ENCODE data around the gene SCGB3A2.
"Not testable (repeated sequence)": the region's sequence is repeated elsewhere in the genome, so short reads cannot be mapped to it uniquely, and the experiment has no call there.

Gene SCGB3A2

DNA sequence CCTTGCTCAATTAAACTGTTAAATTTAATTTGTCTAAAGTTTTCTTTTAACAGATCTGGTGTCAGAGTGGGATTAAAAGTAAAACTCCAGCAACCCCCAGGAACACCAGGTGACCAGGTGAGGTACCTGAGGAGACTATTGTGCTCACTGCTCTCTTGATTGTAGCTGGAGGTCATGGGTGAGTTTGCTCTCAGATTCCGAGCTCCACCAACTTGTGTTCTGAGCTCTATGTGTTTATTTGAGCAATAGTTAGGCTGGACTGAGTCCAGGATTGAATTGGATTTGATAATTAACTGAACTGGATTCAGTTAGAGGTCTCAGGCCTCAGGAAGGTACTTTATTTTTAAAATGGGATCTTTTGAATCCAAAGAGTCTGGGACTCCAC is 17.9 kb upstream of the SCGB3A2 start:
- no peak for DNase-seq (ENCODE audit: low read depth in 2 of 2, low spot score in 1 of 2)

DNA sequence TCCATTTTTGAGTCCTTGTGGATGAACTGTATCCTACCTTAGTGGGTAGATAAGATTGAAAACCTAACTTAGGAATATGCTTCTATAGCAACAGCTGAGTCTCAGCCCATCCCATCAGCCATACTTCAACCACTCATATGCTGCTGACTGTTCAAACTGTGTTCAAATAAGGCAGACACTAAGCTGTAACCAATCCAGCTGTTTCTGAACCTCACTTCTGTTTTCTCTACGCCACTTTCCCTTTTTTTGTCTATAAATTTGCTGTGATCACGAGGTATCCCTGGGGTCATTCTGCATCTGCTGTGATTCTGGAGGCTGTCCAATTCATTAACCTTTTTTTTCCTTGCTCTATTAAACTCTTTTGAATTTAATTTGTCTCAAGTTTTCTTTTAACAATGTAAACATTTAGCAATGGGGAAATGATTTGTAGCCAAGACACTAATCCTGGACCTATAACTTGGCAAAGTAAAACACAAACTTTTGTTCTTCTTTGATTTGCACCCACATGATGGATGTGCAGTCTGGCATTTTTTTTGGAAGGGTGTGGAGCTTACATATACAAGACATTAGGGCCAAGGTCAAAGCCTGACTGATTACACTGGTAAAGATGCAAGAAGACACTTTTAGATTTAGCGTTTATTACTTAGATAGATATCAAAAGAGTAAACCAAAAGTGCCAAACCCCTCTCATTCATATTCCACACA is 14.9 kb upstream of the SCGB3A2 start:
- no peak for DNase-seq (ENCODE audit: low read depth in 2 of 2, low spot score in 1 of 2)

DNA sequence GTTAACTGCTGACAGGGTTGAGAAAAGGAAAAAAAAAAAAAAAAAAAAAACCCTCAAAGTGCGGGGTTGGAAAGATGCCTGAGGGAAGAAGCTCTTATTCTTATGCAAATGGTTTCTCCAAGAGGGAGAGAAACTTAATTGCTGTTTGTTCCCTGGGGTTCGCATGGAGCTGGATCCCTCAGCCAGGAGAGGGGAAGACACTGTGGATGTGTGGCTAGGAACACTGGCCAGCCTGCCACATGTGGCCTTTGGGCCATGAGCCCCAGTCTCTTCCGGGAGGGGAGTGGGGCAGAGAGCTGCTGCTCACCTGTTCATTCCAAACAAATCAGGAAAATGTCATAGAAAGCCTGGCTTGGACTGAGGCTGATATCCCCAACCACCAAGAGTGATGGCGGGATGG is 9.4 kb upstream of the SCGB3A2 start:
- DNase-seq (ENCODE audit: low read depth in 2 of 2, low spot score in 1 of 2): no peak

DNA sequence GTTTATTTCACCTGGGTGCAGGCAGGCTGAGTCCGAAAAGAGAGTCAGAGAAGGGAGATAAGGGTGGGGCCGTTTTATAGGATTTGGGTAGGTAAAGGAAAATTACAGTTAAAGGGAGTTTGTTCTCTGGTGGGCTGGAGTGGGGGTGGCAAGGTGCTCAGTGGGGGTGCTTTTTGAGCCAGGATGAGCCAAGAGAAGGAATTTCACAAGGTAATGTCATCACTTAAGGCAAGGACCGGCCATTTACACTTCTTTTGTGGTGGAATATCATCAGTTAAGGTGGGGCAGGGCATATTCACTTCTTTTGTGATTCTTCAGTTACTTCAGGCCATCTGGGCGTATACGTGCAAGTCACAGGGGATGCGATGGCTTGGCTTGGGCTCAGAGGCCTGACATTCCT is 8.6 kb upstream of the SCGB3A2 start:
- DNase-seq (ENCODE audit: low read depth in 2 of 2, low spot score in 1 of 2): not testable (repeated sequence)

DNA sequence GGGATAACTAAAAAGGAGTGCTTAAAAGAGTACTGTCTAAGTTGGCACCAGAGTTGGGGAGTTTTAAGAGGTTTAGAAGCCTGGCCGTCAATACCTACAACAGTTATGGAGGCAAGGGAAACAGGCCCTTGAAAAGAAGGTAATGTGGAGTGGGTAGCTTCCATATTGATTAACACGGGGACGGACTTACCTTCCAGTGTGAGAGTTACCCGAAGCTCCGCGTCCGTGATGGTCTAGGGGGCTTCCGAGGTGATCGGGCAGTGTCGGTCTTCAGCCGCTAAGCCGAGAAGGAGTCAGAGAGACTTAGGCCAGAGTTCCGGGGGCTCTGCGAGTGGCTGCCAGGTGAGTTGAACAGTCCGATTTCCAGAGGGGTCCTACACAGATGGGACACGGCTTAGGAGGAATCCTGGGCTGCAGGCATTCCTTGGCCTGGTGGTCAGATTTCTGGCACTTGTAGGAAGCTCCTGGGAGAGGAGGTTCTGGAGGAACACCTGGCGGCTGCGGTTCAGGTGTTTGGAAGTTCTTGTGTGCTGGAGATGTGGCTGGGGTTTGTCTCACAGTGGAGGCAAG is 6.4 kb upstream of the SCGB3A2 start:
- not testable (repeated sequence) for DNase-seq (ENCODE audit: low read depth in 2 of 2, low spot score in 1 of 2)

DNA sequence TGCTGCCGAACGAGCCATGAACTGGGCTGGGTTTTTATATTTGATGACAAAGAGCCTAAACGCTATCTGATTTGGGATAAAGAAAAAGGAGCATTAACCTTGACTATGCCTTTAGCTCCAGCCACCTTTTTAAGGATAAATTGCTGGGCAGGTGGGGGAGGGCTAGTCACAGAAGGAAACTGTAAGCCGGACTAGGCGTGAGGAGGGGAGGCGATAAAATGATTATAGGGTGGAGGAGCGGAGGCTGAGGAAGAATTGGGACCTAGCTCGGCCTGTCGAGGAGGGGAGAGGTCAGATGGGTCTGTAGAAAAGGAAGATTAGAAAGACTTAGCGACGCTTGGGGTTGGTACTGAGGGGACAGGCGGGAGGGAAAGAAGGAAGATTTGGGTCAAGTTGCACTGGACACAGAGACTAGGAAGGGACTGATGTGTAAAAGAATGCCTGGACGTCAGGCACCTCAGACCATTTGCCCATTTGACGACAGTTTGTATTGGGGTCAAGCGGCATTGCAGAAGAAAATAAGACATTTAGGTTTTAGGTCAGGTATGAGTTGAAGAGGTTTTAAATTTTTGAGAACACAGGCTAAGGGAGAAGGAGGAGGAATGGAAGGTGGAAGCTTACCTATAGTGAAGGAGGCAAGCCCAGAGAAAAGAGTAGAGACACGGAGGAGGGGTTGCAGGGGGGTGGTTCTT is 5.6 kb upstream of the SCGB3A2 start:
- DNase-seq (ENCODE audit: low read depth in 2 of 2, low spot score in 1 of 2): not testable (repeated sequence)

DNA sequence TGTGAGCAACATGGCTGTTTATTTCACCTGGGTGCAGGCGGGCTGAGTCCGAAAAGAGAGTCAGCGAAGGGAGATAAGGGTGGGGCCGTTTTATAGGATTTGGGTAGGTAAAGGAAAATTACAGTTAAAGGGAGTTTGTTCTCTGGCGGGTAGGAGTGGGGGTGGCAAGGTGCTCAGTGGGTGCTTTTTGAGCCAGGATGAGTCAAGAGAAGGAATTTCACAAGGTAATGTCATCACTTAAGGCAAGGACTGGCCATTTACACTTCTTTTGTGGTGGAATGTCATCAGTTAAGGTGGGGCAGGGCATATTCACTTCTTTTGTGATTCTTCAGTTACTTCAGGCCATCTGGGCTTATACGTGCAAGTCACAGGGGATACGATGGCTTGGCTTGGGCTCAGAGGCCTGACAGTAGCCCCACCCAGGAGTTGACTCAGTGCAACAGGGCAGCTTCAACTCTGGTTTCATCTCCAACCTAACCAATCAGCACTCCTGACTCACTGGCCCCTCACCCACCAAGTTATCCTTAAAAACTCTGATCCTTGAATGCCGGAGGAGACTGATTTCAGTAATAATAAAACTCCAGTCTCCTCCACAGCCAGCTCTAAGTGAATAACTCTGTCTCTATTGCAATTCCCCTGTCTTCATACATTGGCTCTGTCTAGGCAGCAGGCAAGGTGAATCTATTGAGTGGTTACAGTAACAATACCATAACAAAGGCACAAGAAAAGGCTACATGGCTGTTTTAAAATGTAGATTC is 4.2 kb upstream of the SCGB3A2 start:
- not testable (repeated sequence) for DNase-seq (ENCODE audit: low read depth in 2 of 2, low spot score in 1 of 2)

DNA sequence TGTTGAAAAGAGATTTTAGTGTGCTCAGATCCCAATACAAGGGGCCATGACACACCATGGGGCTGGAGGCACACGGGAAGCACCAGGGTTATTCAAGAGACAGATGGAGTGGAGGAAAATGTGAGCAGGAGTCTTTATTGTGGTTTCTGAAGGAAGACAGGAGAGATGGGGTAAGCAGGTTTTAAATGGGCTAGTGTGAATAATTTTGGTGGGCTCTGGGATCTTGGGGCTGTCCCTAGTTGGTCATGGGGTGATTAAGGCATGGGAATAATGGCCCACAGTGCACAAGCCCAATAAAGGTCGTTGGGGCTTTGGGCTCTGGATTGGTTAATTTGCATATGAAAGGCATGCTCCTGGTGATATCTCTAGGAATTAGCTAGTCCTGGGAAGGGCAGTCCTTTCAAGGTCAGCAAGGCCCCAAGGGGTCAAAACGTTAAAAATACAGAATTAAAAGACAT is 3.6 kb upstream of the SCGB3A2 start:
- no peak for DNase-seq (ENCODE audit: low read depth in 2 of 2, low spot score in 1 of 2)

DNA sequence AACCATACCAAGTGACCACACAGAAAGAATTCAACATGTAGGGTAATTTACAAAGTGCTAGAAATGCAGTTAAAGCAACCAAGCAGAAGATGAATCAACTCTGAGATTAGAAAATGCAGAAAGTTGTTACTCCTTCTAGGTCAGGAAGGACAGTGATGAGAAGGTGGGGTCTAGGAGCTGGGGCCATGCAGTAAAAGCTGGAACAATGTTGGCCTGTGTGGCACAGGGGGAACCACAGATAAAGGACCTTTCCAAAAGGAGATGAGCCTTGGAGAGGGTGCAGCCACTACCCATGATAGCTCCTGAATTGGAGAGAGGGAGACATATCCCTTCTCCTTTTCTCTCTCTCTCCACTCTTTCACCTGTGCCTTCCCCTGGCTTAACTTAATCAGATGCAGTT is 2.4 kb upstream of the SCGB3A2 start:
- no peak for DNase-seq (ENCODE audit: low read depth in 2 of 2, low spot score in 1 of 2)

DNA sequence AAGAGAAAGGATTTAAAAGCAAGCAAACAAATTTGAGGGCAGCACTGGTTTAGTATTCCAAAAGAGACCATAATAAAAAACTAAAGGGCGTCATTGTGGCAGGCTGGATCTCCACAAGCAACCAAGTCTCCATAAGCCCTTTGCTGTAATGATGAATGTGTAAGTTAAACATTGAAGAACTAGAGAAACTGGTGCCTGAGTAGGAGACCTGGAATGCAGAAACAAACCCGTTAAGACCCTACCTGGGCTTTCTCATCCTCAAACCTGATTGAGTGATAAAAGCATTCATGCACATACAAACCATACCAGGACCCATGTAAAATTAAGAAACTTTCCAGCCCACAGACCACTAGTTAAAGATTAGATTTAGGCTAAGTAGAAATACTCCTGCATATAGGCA is 1.9 kb upstream of the SCGB3A2 start:
- DNase-seq (ENCODE audit: low read depth in 2 of 2, low spot score in 1 of 2): no peak

DNA sequence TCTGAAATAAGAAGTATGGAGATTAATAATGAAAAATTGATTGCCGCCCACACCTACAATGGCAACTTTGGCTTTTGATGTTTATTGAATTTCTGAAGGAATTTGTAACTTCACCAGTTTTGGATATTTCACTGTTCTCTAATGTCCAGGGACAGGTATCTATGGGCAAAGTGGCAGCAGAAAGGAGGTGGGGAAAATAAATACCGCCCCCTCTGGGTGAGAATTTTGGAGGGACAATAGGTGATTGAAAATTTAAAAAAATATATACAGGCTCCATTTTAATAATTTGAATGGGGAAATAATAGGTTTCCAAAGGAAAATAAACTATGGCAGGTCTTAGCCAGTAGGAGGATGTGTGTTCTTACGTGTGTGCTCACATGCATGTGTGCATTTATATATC is 1.3 kb downstream of the SCGB3A2 start:
- no peak for DNase-seq (ENCODE audit: low read depth in 2 of 2, low spot score in 1 of 2)

DNA sequence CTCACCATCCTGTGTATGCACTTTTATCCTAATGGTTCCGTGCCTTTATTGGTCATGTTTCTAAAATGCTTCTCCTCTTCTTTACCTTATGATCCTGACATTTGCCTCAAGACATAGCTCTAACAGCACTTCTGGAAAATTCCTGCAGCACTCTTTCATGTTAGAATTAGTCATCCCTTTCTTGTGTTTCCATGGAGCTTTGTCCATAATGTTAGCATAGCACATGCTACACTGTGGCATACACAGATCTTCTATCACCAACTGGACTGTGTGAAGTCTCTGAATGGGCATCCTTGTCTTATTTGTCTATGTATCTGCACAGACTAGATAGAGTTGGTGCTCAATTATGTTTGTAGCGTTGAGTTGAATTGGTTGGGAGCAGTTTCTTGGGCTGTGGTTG is 2.0 kb downstream of the SCGB3A2 start:
- no peak for DNase-seq (ENCODE audit: low read depth in 2 of 2, low spot score in 1 of 2)

DNA sequence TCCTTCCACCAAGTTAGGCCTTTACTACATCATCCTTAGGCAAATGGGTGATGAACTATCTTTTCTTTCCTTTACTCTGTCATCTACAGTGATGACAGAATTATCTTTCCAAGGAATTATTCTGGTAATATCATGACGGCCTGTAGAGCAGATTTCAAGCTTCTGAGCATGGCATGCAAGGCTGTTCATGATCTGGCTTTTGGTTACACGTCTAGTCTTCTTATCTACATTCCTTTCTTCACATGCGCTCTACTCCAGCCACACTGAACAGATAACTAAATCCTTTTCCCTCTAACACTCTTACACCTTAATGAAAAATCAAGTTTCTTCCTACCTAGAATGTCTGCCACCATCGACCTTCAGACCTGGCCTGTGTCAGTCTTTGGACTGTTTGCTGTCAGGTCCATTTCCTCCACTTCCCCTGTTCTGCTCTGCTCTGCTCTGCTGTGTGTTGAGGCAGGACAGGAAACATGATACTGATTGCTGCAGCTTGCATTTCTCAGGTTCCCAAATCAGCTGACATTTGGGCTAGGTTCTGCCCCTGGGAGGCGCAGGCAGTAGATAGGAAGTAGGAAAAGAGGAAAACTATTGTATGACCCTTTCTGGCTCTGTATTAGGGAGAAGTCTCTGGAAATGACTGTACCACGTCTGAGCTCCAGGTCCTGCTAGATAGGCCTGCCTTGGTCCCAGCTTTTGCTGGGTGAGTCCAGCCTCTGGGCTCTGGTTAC is 4.2 kb downstream of the SCGB3A2 start:
- no peak for DNase-seq (ENCODE audit: low read depth in 2 of 2, low spot score in 1 of 2)

DNA sequence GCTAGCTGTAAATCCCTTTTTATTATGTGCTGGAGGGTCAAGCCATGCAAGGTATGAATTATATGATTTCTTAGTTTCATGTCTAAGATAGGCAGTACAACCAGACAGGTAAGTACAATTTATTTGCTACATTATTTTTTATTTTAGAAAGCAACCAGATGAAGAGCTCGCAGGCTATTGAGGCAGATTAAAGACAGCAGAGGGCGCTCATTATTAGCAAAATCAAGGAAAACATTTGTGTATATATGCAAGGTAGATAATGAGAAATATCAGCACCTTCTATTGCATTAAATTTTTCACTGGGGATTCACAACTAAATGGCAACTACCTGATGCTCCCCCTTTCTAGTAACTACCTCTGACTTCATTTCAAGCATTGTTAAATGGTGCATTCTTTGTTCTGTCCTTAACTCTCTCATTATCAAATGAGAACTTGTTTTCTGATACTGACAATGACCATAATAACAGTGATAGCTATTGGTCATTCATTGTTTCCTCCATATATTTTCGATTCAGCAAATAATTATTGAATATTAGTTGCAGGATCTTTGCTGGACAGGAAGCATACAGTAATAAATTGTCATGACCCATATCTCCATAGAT is 8.6 kb downstream of the SCGB3A2 start:
- DNase-seq (ENCODE audit: low read depth in 2 of 2, low spot score in 1 of 2): no peak

DNA sequence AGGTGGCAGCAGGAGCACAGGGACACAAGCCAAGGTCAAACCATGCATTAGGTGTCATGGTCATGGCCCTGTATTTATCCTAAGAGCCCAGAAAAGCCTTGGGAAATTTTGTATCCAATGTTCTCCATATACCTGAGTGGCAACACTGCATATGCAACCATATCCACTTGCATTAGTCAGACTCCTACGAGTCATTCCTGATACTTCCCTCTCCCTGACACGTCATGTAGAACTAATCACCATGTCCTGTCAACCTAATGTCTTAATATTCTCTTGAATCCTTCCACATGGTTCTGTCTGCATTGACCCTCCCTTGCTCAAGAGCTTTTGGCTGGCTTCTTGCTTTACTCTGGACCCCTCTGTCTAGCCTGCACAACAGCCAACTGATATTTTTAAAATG is 9.4 kb downstream of the SCGB3A2 start:
- no peak for DNase-seq (ENCODE audit: low read depth in 2 of 2, low spot score in 1 of 2)

DNA sequence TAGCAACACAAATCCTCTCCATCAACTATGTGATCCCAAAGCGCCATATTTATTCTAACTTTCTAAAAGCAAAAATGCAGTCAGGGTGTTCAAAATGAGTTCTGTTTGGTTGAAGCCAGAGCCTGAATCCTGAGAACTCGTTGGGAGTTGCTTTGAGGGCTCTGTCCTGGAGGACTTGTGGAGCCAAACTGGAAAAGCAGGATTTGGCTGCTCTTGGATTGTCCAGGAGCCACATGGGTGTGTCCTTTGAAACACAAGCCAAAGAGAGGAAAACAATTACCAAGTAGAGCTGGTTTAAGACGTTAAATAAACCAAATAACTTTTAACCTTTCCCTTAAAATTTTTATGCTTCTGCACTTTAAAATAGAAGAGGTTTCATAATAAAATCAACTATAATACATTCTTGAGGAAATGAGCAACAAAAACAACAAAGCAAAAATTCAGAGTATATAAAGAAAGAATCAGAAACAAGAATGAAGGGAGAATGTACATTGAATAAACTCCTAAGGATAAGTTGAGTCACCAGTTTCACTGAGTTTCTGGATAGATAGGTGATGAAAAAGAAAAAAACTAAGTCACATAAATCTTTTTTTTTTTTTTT is 14.3 kb downstream of the SCGB3A2 start:
- no peak for DNase-seq (ENCODE audit: low read depth in 2 of 2, low spot score in 1 of 2)

DNA sequence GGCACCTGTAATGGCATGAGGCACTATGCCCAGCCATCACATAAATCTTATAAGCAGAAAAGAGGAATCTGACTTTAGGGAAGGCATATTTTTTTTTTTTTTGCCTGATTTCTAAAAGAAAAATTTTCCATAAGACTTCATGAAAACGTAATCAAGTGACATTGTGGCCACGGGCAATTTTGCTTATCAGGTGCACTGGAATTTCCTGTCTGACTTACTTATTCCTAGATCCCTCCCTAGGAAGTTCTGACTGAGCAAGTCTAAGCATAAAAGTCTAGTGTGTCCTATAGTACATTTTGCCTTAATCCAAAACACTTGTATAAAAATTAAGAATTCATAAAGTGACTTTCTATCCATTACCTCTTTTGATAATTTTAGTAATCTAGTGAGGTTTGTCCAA is 15.3 kb downstream of the SCGB3A2 start:
- no peak for DNase-seq (ENCODE audit: low read depth in 2 of 2, low spot score in 1 of 2)

DNA sequence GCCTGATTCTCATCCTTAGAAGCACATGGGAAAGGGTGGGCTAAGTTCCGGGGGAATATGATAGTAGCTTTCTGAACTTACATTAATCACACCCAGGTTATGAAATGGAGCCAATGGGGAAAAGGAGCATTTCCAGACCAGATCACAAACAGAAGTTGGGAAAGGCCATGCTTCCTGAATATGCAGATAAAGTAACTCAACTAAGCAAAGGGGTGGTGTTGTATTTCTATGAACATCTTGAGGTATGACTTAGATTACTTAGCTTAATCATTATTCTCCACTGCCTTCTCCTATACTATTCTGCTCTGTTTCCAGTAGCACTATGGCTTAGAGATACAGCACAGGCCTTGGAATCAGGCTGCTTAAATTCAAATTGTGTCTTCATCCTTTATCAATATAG is 17.4 kb downstream of the SCGB3A2 start:
- DNase-seq (ENCODE audit: low read depth in 2 of 2, low spot score in 1 of 2): no peak

DNA sequence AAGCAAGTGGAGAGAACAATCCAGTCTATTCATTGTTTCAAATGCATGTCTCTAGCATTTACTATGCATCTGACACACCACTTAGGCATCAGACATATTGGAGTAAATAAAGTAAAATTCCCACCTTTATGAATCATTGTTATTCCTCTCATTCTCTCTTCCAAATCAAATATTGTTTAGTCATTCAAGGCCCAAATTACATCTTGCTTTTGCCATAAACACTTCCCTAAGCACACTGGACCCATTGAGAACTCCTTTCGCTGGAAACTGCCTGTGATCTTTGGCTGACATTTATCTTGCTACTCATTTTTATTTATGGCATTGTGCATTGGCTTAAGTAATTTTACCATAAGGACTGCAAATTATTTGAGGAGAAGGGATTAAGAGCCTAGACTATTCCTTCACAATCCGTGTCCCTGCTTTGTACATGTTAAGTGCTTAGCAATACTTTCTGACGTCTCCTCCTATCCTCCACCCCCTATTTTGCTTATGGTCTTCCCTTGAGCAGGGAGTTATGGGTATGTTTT is 20.4 kb downstream of the SCGB3A2 start:
- no peak for DNase-seq (ENCODE audit: low read depth in 2 of 2, low spot score in 1 of 2)

DNA sequence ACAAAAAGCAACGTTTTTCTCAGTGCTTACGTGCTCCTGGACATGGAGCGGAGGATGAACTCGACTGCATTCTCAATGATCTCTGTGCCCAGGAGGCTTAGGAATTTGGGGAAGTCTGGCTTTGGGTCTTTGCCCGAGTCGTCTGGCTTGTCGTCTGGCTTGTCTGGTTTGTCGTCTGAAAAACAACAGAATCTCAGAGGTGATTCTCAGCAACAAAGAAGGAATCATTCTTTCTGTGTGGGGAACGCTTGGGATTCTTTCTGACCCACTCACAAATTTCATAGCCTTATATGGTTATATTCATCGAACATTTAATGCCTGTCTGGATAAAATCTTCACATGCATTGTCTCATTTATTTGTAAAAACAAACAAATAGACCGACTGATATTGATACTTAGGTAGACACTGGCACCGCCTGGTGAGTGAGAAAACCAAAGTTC is 23.1 kb downstream of the SCGB3A2 start:
- DNase-seq (ENCODE audit: low read depth in 2 of 2, low spot score in 1 of 2): no peak

All from stimulated activated CD8-positive, alpha-beta memory T cell treated with anti-CD3 and anti-CD28 coated beads, Interleukin-4, amount 100 ng/mL, for 4 hours (primary cell).